ENCODE measurements around the gene FRMPD1. TPM values are rescaled to one million over a fixed set of nuclear protein-coding genes. Genes with fewer than 3 reads are reported as not detected.
A peak's percentile ranks its signal among the peaks of the same experiment; 100 is the strongest.

FRMPD1 gene
- total and polyA plus RNA-seq, 8 donors, result 0.03 to 0.31 (median 0.18) TPM; not detected in 2

- H3K4me3 ChIP-seq, result no peak overlapping the region
- H3K27me3 ChIP-seq, result peaks cover 24 to 57% of the 10 kb centered on the region in 2 donors
- H3K36me3 ChIP-seq, result no peaks in the 10 kb centered on the region
- DNase-seq, result no peak
- TF ChIP-seq CTCF (IDR thresholded peaks at IDR 0.05), result no peak
- H3K9me3 ChIP-seq, result no peaks in the 10 kb centered on the region
- H3K4me1 ChIP-seq, result no peaks in the 10 kb centered on the region
- ATAC-seq, result no peak
- intact Hi-C loops (cut with DNase I), result no loop called here
- no peak overlapping the region for H3K27ac ChIP-seq
Observed at GRCh38 chr9:37639841-37640240, 10.9 kb upstream of the FRMPD1 start.

- ATAC-seq, result no peak
- no peaks in the 10 kb centered on the region for H3K4me1 ChIP-seq
- no peak overlapping the region for H3K4me3 ChIP-seq
- H3K9me3 ChIP-seq, result no peaks in the 10 kb centered on the region
- H3K36me3 ChIP-seq, result no peaks in the 10 kb centered on the region
- DNase-seq, result no peak
- H3K27ac ChIP-seq, result no peak overlapping the region
- TF ChIP-seq CTCF (IDR thresholded peaks at IDR 0.05), result no peak
- intact Hi-C loops (cut with DNase I), result no loop called here
- peaks cover 25 to 58% of the 10 kb centered on the region in 2 donors for H3K27me3 ChIP-seq
Observed at GRCh38 chr9:37640246-37640645, 10.5 kb upstream of the FRMPD1 start.

GRCh38 chr9:37641331-37641730, 9.4 kb upstream of the FRMPD1 start:
- intact Hi-C loops (cut with DNase I), result no loop called here
- DNase-seq (no peak), ATAC-seq (no peak)
- Histone ChIP-seq H3K36me3 (no peaks in the 10 kb centered on the region), H3K4me3 (no peak overlapping the region), H3K4me1 (no peaks in the 10 kb centered on the region), H3K27ac (no peak overlapping the region), H3K9me3 (no peaks in the 10 kb centered on the region), H3K27me3 (peaks cover 25 to 57% of the 10 kb centered on the region in 2 donors)
- no peak for TF ChIP-seq CTCF (IDR thresholded peaks at IDR 0.05)

GRCh38 chr9:37643214-37643613, 7.5 kb upstream of the FRMPD1 start:
- peaks cover 35 to 71% of the 10 kb centered on the region in 2 donors for H3K27me3 ChIP-seq
- intact Hi-C loops (cut with DNase I), result no loop called here

GRCh38 chr9:37645903-37646506, 4.7 kb upstream of the FRMPD1 start:
- Histone ChIP-seq H3K27me3 (peaks cover 46 to 95% of the 10 kb centered on the region in 2 donors), H3K27ac (no peak overlapping the region), H3K36me3 (no peaks in the 10 kb centered on the region), H3K4me1 (peaks cover under 1 to 3% of the 10 kb centered on the region in 2 donors), H3K9me3 (no peaks in the 10 kb centered on the region), H3K4me3 (no peak overlapping the region)
- TF ChIP-seq CTCF (IDR thresholded peaks at IDR 0.05), result no peak
- DNase-seq, result no peak
- peak; percentile 75 for ATAC-seq
- intact Hi-C loops (cut with DNase I), result no loop called here

More at GRCh38 chr9:37643214-37643613, 7.5 kb upstream of the FRMPD1 start:
- H3K36me3 ChIP-seq, result no peaks in the 10 kb centered on the region
- DNase-seq (no peak), ATAC-seq (no peak)
- no peaks in the 10 kb centered on the region for H3K4me1 ChIP-seq
- no peak overlapping the region for H3K27ac ChIP-seq
- H3K4me3 ChIP-seq, result no peak overlapping the region
- no peak for TF ChIP-seq CTCF (IDR thresholded peaks at IDR 0.05)
- no peaks in the 10 kb centered on the region for H3K9me3 ChIP-seq
